Smooth muscle cell (in vitro differentiated cells): Measurements from ENCODE around the gene ZNF563. TPM values are rescaled to one million over a fixed set of nuclear protein-coding genes. Genes with fewer than 3 reads are reported as not detected.
"Not testable (repeated sequence)": the region's sequence is repeated elsewhere in the genome, so short reads cannot be mapped to it uniquely, and the experiment has no call there.

Source experiments
- DNase-seq: peaks from one replicate; lab custom pipeline; 2025; ENCODE audit not compliant: unreplicated experiment; lab: John Stamatoyannopoulos, UW
- H2AFZ ChIP-seq: fragments of 200-600 bp; sonication (generic); 2 replicates; pipeline ENCODE4 v1.6.0; 2016; ENCODE audit warnings: antibody characterized with exemption, low read depth, mild to moderate bottlenecking
- H3F3A ChIP-seq: fragments of 200-600 bp; sonication (generic); 2 replicates; pipeline ENCODE4 v1.6.0; 2017; ENCODE audit warnings: antibody characterized with exemption, low read depth
- H3K27ac ChIP-seq: fragments of 200-600 bp; sonication (generic); 2 replicates; pipeline ENCODE4 v1.5.1; 2016; ENCODE audit warnings: low read depth, mild to moderate bottlenecking
- H3K27me3 ChIP-seq: fragments of 200-600 bp; sonication (generic); 2 replicates; pipeline ENCODE4 v1.6.1; 2016; ENCODE audit warnings: low read depth, mild to moderate bottlenecking
- H3K36me3 ChIP-seq: fragments of 200-600 bp; sonication (generic); 2 replicates; pipeline ENCODE4 v1.5.1; 2016; ENCODE audit warnings: low read depth
- H3K4me1 ChIP-seq: fragments of 200-600 bp; sonication (generic); 2 replicates; pipeline ENCODE4 v1.5.1; 2016; ENCODE audit warnings: low read depth
- H3K4me2 ChIP-seq: fragments of 200-600 bp; sonication (generic); 2 replicates; pipeline ENCODE4 v1.6.0; 2016; ENCODE audit warnings: mild to moderate bottlenecking
- H3K4me3 ChIP-seq: fragments of 200-600 bp; sonication (generic); 2 replicates; pipeline ENCODE4 v1.5.1; 2016; ENCODE audit warnings: mild to moderate bottlenecking
- H3K79me2 ChIP-seq: fragments of 200-600 bp; sonication (generic); 2 replicates; pipeline ENCODE4 v1.6.0; 2016; ENCODE audit warnings: low read depth, mild to moderate bottlenecking
- H3K9ac ChIP-seq: fragments of 200-600 bp; sonication (generic); 2 replicates; pipeline ENCODE4 v1.6.0; 2016; ENCODE audit warnings: low read depth
- H3K9me3 ChIP-seq: fragments of 200-600 bp; sonication (generic); replicated peaks from 2 replicates; pipeline ENCODE4 v1.5.1; 2016; ENCODE audit warnings: low read depth
- H4K20me1 ChIP-seq: fragments of 200-600 bp; sonication (generic); 2 replicates; pipeline ENCODE4 v1.6.0; 2016; ENCODE audit warnings: low read depth
- CTCF ChIP-seq: fragments of 200-600 bp; sonication (generic); IDR thresholded peaks from 2 replicates; pipeline ENCODE4 v1.5.1; 2017; ENCODE audit warnings: borderline replicate concordance, mild to moderate bottlenecking, antibody characterized with exemption; ENCODE audit not compliant: insufficient read depth, poor library complexity, severe bottlenecking
- WGBS: methylation state at CpG from one replicate; pipeline ENCODE4 v1.1.7; 2016; ENCODE audit warnings: low lambda C conversion rate; 5-methylcytosine and 5-hydroxymethylcytosine counted together
- polyA plus RNA-seq: library from polyadenylated mRNA; unstranded; fragments of >200 nt; fragmentation: Nextera tagmentation; extraction: Ambion mirVana; gene quantifications from 2 replicates; pipeline ENCODE4 v1.2.1, GENCODE V29; 2016
- total RNA-seq: library from RNA; depleted of rRNA; stranded (reverse); fragments of >200 nt; gene quantifications from 2 replicates; pipeline ENCODE4 v1.2.3, GENCODE V29; 2014

ZNF563 gene
- total and polyA plus RNA-seq, 2 experiments from 2014 or later = 1.1 to 6.7 TPM

GRCh38 chr19:12318782-12319413, 14.5 kb downstream of the ZNF563 start:
- H2AFZ ChIP-seq = no peak overlapping the region
- H3K4me2 ChIP-seq = no peak overlapping the region
- no peak for TF ChIP-seq CTCF
- no peak overlapping the region for H3K9ac ChIP-seq
- peaks cover 53% of the 10 kb centered on the region for H3K36me3 ChIP-seq
- H3K4me1 ChIP-seq = no peaks in the 10 kb centered on the region
- no peak overlapping the region for H3K4me3 ChIP-seq
- no peaks in the 10 kb centered on the region for H3K27me3 ChIP-seq
- H3F3A ChIP-seq = no peaks in the 10 kb centered on the region
- no peak for DNase-seq
- peaks cover 44% of the 10 kb centered on the region for H3K9me3 ChIP-seq
- no peak overlapping the region for H3K27ac ChIP-seq
- WGBS = 95% methylated on average over 13 of the region's 13 CpGs
- no peaks in the 10 kb centered on the region for H4K20me1 ChIP-seq
- H3K79me2 ChIP-seq = no peaks in the 10 kb centered on the region

DNA sequence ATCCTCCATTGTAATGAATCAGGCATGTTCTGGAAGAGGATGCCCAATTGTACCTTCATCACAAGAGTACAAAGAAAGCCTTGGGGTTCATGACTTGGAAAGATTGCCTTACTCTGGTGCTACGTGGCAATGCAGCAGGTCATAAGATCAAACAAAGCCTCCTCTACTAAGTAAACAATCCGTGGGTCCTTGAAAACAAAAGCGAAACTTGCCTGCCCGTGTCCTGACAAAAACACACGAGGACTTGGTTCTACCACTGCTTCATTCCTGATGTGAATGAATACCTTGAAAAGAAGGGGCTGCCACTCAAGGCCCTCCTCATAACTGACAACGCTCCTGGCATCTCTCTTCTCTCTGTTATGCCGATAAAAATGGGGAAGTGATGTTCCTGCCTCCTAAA, 18.9 kb downstream of the ZNF563 start:
- no peak for TF ChIP-seq CTCF
- Histone ChIP-seq H3K4me2 (no peak overlapping the region), H3K9ac (no peak overlapping the region), H3K4me3 (no peak overlapping the region), H3K27me3 (no peaks in the 10 kb centered on the region), H3K4me1 (no peaks in the 10 kb centered on the region), H3K27ac (no peak overlapping the region), H3K79me2 (no peaks in the 10 kb centered on the region), H3K36me3 (peaks cover 21% of the 10 kb centered on the region), H2AFZ (no peak overlapping the region), H4K20me1 (no peaks in the 10 kb centered on the region), H3F3A (no peaks in the 10 kb centered on the region), H3K9me3 (peaks cover 18% of the 10 kb centered on the region)
- DNase-seq = no peak
- 96% methylated on average over 7 of the region's 7 CpGs for WGBS

DNA sequence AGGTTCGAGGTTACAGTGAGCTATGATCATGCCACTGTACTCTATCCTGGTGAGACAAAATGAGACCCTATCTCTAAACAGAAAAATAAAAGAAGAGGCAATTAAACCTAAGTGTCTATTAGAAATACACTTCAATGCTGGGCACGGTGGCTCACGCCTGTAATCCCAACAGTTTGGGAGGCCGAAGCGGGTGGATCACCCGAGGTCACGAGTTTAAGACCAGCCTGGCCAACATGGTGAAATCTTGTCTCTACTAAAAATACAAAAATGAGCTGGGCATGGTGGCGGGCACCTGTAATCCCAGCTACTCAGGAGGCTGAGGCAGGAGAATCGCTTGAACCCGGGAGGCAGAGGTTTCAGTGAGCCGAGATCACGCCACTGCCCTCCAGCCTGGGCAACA, 24.5 kb downstream of the ZNF563 start:
- not testable (repeated sequence) for H3K27me3 ChIP-seq, H3K4me2 ChIP-seq, H3F3A ChIP-seq, H3K9me3 ChIP-seq, H3K27ac ChIP-seq, H2AFZ ChIP-seq, H4K20me1 ChIP-seq, H3K79me2 ChIP-seq, DNase-seq, H3K4me3 ChIP-seq, H3K36me3 ChIP-seq, H3K4me1 ChIP-seq, H3K9ac ChIP-seq
- 97% methylated on average over 12 of the region's 12 CpGs for WGBS

- H3K9me3 ChIP-seq = no peaks in the 10 kb centered on the region
- H3F3A ChIP-seq = no peaks in the 10 kb centered on the region
- H3K79me2 ChIP-seq = peaks cover 33% of the 10 kb centered on the region
- no peak overlapping the region for H3K27ac ChIP-seq
- peaks cover 17% of the 10 kb centered on the region for H4K20me1 ChIP-seq
- H3K9ac ChIP-seq = no peak overlapping the region
- no peak for DNase-seq
- H3K36me3 ChIP-seq = no peaks in the 10 kb centered on the region
- H3K4me3 ChIP-seq = peak overlapping the region; percentile 87
- peak overlapping the region; percentile 90 for H3K4me2 ChIP-seq
- no peak for TF ChIP-seq CTCF
- H3K27me3 ChIP-seq = no peaks in the 10 kb centered on the region
- 74% methylated on average over 9 of the region's 11 CpGs for WGBS
- peak overlapping the region; percentile 84 for H2AFZ ChIP-seq
- no peaks in the 10 kb centered on the region for H3K4me1 ChIP-seq
Observed at GRCh38 chr19:12295191-12295590, 38.2 kb downstream of the ZNF563 start.
